ENCODE data around the gene CKS1B. TPM values are rescaled to one million over a fixed set of nuclear protein-coding genes. Genes with fewer than 3 reads are reported as not detected.

The CKS1B gene
- total and polyA plus RNA-seq, 4 donors, result 22.3 to 38.2 (median 30.2) TPM

- H3K9ac ChIP-seq (ENCODE audit: insufficient read depth in 1 of 2, low read length in 2 of 2), result peak overlapping the region; percentile 65 to 77
- H3K9me3 ChIP-seq (ENCODE audit: control insufficient read depth in 4 of 4, insufficient read depth in 3 of 4, low read length in 3 of 4), result no peaks in the 10 kb centered on the region
- H3K27ac ChIP-seq (ENCODE audit: low read depth in 1 of 2, low read length in 1 of 2), result peak overlapping the region; percentile 70 to 87
- H3K36me3 ChIP-seq (ENCODE audit: control insufficient read depth in 4 of 4, insufficient read depth in 4 of 4, low read length in 4 of 4), result peaks cover 0 to 9% (median 8%) of the 10 kb centered on the region in 4 donors
- TF ChIP-seq CTCF (IDR thresholded peaks at IDR 0.05; ENCODE audit: control extremely low read depth, extremely low read depth), result no peak
- H3K4me1 ChIP-seq (ENCODE audit: control insufficient read depth in 5 of 5, insufficient read depth in 5 of 5, low read length in 5 of 5), result peaks cover 10 to 34% (median 22%) of the 10 kb centered on the region in 5 donors
- peak overlapping the region; percentile 25 for H3K4me3 ChIP-seq
- 20 to 24% methylated on average over 6 of the region's 6 CpGs for WGBS, 2 donors
- ATAC-seq (ENCODE audit: insufficient read depth, low FRiP score) (no peak), DNase-seq (peak in 1 of 3 donors; percentile 52)
- no peaks in the 10 kb centered on the region for H3K27me3 ChIP-seq (ENCODE audit: control insufficient read depth in 3 of 3, insufficient read depth in 3 of 3, low read length in 2 of 3)
Observed at GRCh38 chr1:154956544-154956941, 17.9 kb upstream of the CKS1B start.

- ATAC-seq (ENCODE audit: insufficient read depth, low FRiP score), result no peak
- WGBS, 2 donors, result 60 to 64% methylated on average over 9 of the region's 9 CpGs
- no peak for DNase-seq
- Histone ChIP-seq H3K36me3 (ENCODE audit: control insufficient read depth in 4 of 4, insufficient read depth in 4 of 4, low read length in 4 of 4) (peaks cover 0 to 9% (median 8%) of the 10 kb centered on the region in 4 donors), H3K27me3 (ENCODE audit: control insufficient read depth in 3 of 3, insufficient read depth in 3 of 3, low read length in 2 of 3) (no peaks in the 10 kb centered on the region), H3K27ac (ENCODE audit: low read depth in 1 of 2, low read length in 1 of 2) (peak overlapping the region in 1 of 2 donors; percentile 1), H3K9ac (ENCODE audit: insufficient read depth in 1 of 2, low read length in 2 of 2) (peak overlapping the region in 1 of 2 donors; percentile 38), H3K4me3 (no peak overlapping the region), H3K4me1 (ENCODE audit: control insufficient read depth in 5 of 5, insufficient read depth in 5 of 5, low read length in 5 of 5) (peaks cover 10 to 35% (median 22%) of the 10 kb centered on the region in 5 donors), H3K9me3 (ENCODE audit: control insufficient read depth in 4 of 4, insufficient read depth in 3 of 4, low read length in 3 of 4) (no peaks in the 10 kb centered on the region)
- TF ChIP-seq CTCF (IDR thresholded peaks at IDR 0.05; ENCODE audit: control extremely low read depth, extremely low read depth), result no peak
Observed at GRCh38 chr1:154957091-154957657, 17.3 kb upstream of the CKS1B start.

- no peaks in the 10 kb centered on the region for H3K9me3 ChIP-seq (ENCODE audit: control insufficient read depth in 4 of 4, insufficient read depth in 3 of 4, low read length in 3 of 4)
- peaks cover 12 to 44% (median 22%) of the 10 kb centered on the region in 5 donors for H3K4me1 ChIP-seq (ENCODE audit: control insufficient read depth in 5 of 5, insufficient read depth in 5 of 5, low read length in 5 of 5)
- no peak overlapping the region for H3K4me3 ChIP-seq
- no peaks in the 10 kb centered on the region for H3K27me3 ChIP-seq (ENCODE audit: control insufficient read depth in 3 of 3, insufficient read depth in 3 of 3, low read length in 2 of 3)
- ATAC-seq (ENCODE audit: insufficient read depth, low FRiP score) (no peak), DNase-seq (no peak)
- H3K9ac ChIP-seq (ENCODE audit: insufficient read depth in 1 of 2, low read length in 2 of 2), result no peak overlapping the region
- peaks cover 0 to 11% (median 9%) of the 10 kb centered on the region in 4 donors for H3K36me3 ChIP-seq (ENCODE audit: control insufficient read depth in 4 of 4, insufficient read depth in 4 of 4, low read length in 4 of 4)
- TF ChIP-seq CTCF (IDR thresholded peaks at IDR 0.05; ENCODE audit: control extremely low read depth, extremely low read depth), result no peak
- 85 to 96% methylated on average over 2 of the region's 2 CpGs for WGBS, 2 donors
- H3K27ac ChIP-seq (ENCODE audit: low read depth in 1 of 2, low read length in 1 of 2), result no peak overlapping the region
Observed at GRCh38 chr1:154958036-154958435, 16.4 kb upstream of the CKS1B start.

All from lung (tissue), 12 donors.